Placental epithelial cell (primary cell): ENCODE results near the gene DDIT4L. TPM values are rescaled to one million over a fixed set of nuclear protein-coding genes. Genes with fewer than 3 reads are reported as not detected.

Experiments
- total RNA-seq: library from RNA; depleted of rRNA; stranded (reverse); fragments of >200 nt; gene quantifications from 2 replicates; pipeline ENCODE4 v1.2.3, GENCODE V29; 2012

Gene DDIT4L
- not detected in 2 replicates for total RNA-seq

GRCh38 chr4:100189820-100190642, at the start of gene DDIT4L:
Gene DDIT4L (minus strand): TSS chr4:100190468. CDS start chr4:100189983, 485 bp downstream.

Other genes with a start within 250 kb of the DDIT4L start
- 34.9 and 50.5 TPM in 2 replicates for gene DNAJB14, start 243.8 kb downstream of the DDIT4L start, total RNA-seq
- gene H2AZ1, start 240.2 kb downstream of the DDIT4L start, total RNA-seq, result 106 and 267 TPM in 2 replicates